CD14-positive monocyte (primary cell): ENCODE measurements around the gene VPS37B. TPM values are rescaled to one million over a fixed set of nuclear protein-coding genes. Genes with fewer than 3 reads are reported as not detected.
A peak's percentile ranks its signal among the peaks of the same experiment; 100 is the strongest.

Experiments used
- DNase-seq, 3 donors: peaks; one replicate each; pipeline ENCODE4 v3.0.0-alpha.2; 2011 to 2022
- H2AFZ ChIP-seq: 2 replicates; pipeline ENCODE4 v1.6.0; 2012; ENCODE audit warnings: mild to moderate bottlenecking, low read depth, low read length, inconsistent platforms; ENCODE audit not compliant: insufficient read depth, poor library complexity, severe bottlenecking
- H3K27ac ChIP-seq, 2 donors: 1 replicate in 1 of 2; 2 replicates in 1 of 2; pipeline ENCODE4 v1.5.1; 2012 to 2013; ENCODE audit warnings: low read length in 2 of 2, control low read depth in 1 of 2, inconsistent platforms in 1 of 2, low read depth in 1 of 2, mild to moderate bottlenecking in 1 of 2
- H3K27me3 ChIP-seq, 2 donors: one replicate each; pipeline versions ENCODE4 v1.6.0 to v1.6.1; 2011 to 2013; ENCODE audit warnings: low read length in 2 of 2; ENCODE audit not compliant: control insufficient read depth in 2 of 2, insufficient read depth in 2 of 2
- H3K36me3 ChIP-seq, 2 donors: replicated peaks in 1 of 2; 1 replicate in 1 of 2; 2 replicates in 1 of 2; pipeline versions ENCODE4 v1.5.1 to v1.6.1; 2012 to 2013; ENCODE audit warnings: low read length in 2 of 2, control low read depth in 1 of 2, inconsistent platforms in 1 of 2, mild to moderate bottlenecking in 1 of 2; ENCODE audit not compliant: insufficient read depth in 2 of 2, control insufficient read depth in 1 of 2
- H3K4me1 ChIP-seq, 2 donors: 1 replicate in 1 of 2; 2 replicates in 1 of 2; pipeline versions ENCODE4 v1.5.1 to v1.6.1; 2012 to 2013; ENCODE audit warnings: low read length in 2 of 2, control low read depth in 1 of 2, inconsistent platforms in 1 of 2, mild to moderate bottlenecking in 1 of 2, moderate library complexity in 1 of 2; ENCODE audit not compliant: insufficient read depth in 2 of 2, control insufficient read depth in 1 of 2
- H3K4me2 ChIP-seq: replicated peaks from 2 replicates; pipeline ENCODE3; 2012; ENCODE audit warnings: low read length, moderate library complexity, mild to moderate bottlenecking; ENCODE audit not compliant: poor library complexity, severe bottlenecking; ENCODE audit errors: extremely low read depth
- H3K4me3 ChIP-seq, 3 experiments: fragments of 200-600 bp in 1 of 3; sonication (generic) in 1 of 3; replicated peaks in 1 of 3; 1 replicate in 2 of 3; 2 replicates in 1 of 3; pipeline ENCODE4 v1.5.1; 2011 to 2013; ENCODE audit warnings: low read length in 3 of 3, mild to moderate bottlenecking in 3 of 3, control low read depth in 2 of 3, low read depth in 2 of 3, inconsistent platforms in 1 of 3, moderate library complexity in 1 of 3
- H3K79me2 ChIP-seq: 2 replicates; pipeline ENCODE4 v1.6.0; 2012; ENCODE audit warnings: mild to moderate bottlenecking, control low read depth, inconsistent platforms, low read length, moderate library complexity; ENCODE audit not compliant: insufficient read depth
- H3K9ac ChIP-seq: 2 replicates; pipeline ENCODE4 v1.6.0; 2017; ENCODE audit warnings: low read length, mild to moderate bottlenecking; ENCODE audit not compliant: insufficient read depth, poor library complexity, severe bottlenecking
- H3K9me3 ChIP-seq, 2 donors: replicated peaks in 1 of 2; 1 replicate in 1 of 2; 2 replicates in 1 of 2; pipeline versions ENCODE4 v1.5.1 to v1.6.1; 2012 to 2013; ENCODE audit warnings: low read length in 2 of 2, control low read depth in 1 of 2; ENCODE audit not compliant: control insufficient read depth in 1 of 2, insufficient read depth in 1 of 2
- H4K20me1 ChIP-seq: 2 replicates; pipeline ENCODE4 v1.6.0; 2012; ENCODE audit warnings: mild to moderate bottlenecking, low read length, control low read depth, moderate library complexity; ENCODE audit not compliant: insufficient read depth
- H3K27ac Mint-ChIP-seq, 7 donors: one replicate each; pipeline ENCODE4 v1.8.0; 2020; ENCODE audit warnings: mild to moderate bottlenecking in 7 of 7, mixed read lengths in 7 of 7, moderate library complexity in 6 of 7, inconsistent platforms in 2 of 7
- H3K27me3 Mint-ChIP-seq, 3 donors: one replicate each; pipeline ENCODE4 v1.8.0; 2021 to 2022; ENCODE audit warnings: low read depth in 3 of 3, mild to moderate bottlenecking in 3 of 3, mixed read lengths in 3 of 3, moderate library complexity in 3 of 3, inconsistent platforms in 1 of 3
- H3K36me3 Mint-ChIP-seq, 2 donors: one replicate each; pipeline ENCODE4 v1.8.0; 2020; ENCODE audit warnings: mixed read lengths in 2 of 2, inconsistent platforms in 1 of 2, mild to moderate bottlenecking in 1 of 2
- H3K4me1 Mint-ChIP-seq: one replicate; pipeline ENCODE4 v1.8.0; 2020; ENCODE audit warnings: mild to moderate bottlenecking, mixed read lengths
- H3K4me3 Mint-ChIP-seq, 2 donors: one replicate each; pipeline ENCODE4 v1.8.0; 2020; ENCODE audit warnings: mild to moderate bottlenecking in 2 of 2, mixed read lengths in 2 of 2, moderate library complexity in 1 of 2
- H3K9me3 Mint-ChIP-seq, 7 donors: one replicate each; pipeline ENCODE4 v1.8.0; 2020 to 2022; ENCODE audit warnings: mixed read lengths in 7 of 7, mild to moderate bottlenecking in 6 of 7, moderate library complexity in 6 of 7, inconsistent platforms in 2 of 7
- WGBS: methylation state at CpG from one replicate; pipeline ENCODE4 v1.1.5; 2013; ENCODE audit warnings: missing lambda C conversion rate; ENCODE audit not compliant: insufficient coverage; 5-methylcytosine and 5-hydroxymethylcytosine counted together
- intact Hi-C, 2 donors: fragments of 100-400 bp; cut with micrococcal nuclease; formaldehyde crosslinking; loops; one replicate each; pipeline versions ENCODE4 v1.15.0 to v1.15.1; 2023
- polyA plus RNA-seq, 3 donors: library from polyadenylated mRNA; depleted of rRNA in 1 of 3; unstranded in 2 of 3; stranded (reverse) in 1 of 3; fragments of 300-500 nt in 2 of 3; fragments of >200 nt in 1 of 3; fragmentation: Illumina TruSeq in 2 of 3; gene quantifications; 1 replicate in 2 of 3; 2 replicates in 1 of 3; pipeline ENCODE4 v1.2.3, GENCODE V29; 2012 to 2021
- TF ChIP-seq, protein P1 (sequence below): fragments of 200-600 bp; IDR thresholded peaks from one replicate; pipeline ENCODE4 v1.8.0; 2022; ENCODE audit warnings: antibody characterized with exemption, mild to moderate bottlenecking

The VPS37B gene
- polyA plus RNA-seq, 3 donors = 12.3 to 34.3 (median 16.4) TPM

DNA sequence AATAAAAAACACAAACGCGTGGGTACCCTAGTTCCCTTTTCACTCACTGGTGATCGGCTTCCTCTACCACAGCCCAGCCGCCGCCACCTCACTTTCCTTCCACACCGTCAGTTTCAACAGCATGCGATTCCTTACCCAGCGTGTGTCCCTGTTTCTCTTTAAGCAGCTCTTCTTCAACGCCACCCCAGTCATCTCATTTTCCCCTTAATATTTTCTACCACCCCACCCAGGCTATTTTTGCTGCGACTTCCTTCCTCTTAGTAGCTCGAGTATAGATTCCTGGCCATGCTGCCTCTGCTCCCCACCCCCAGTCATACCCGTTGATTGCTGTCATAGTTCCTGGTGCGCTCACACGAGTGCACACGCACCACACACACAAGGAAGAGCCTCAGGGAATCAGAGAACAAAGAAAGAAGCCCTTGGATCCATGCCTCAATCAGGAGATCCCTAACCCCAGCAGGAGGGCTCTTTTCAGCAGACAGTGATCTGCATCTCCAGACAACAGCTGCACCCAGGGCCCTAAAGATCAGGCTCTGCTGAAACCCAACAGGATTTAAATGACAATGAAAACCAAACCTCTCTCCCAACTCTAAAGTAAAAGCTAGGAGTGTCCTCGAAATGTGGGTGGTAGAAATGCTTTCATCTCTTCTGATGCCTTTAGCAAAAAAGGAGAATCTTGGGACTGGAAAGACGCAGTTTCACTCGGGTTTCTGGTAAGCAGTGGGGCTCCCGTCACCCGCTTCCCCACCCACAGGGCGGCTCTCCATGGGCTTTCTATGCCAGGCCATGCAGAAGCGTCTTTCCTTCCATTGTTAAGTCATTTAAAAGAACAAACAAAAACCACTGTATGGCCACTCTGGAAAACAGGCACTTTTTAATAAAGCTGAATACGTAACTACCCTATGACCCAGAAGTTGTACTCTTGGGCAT lies 23.8 kb downstream of the VPS37B start:
- peaks cover 0 to 7% (median 0%) of the 10 kb centered on the region in 3 donors for H3K27me3 Mint-ChIP-seq
- no peaks in the 10 kb centered on the region for H3K27me3 ChIP-seq
- H3K4me2 ChIP-seq = peak overlapping the region; percentile 80
- H3K36me3 Mint-ChIP-seq = peaks cover 64% of the 10 kb centered on the region in 2 donors
- peaks cover 29 to 38% of the 10 kb centered on the region in 2 donors for H3K36me3 ChIP-seq
- peak overlapping the region; percentile 69 for H3K9ac ChIP-seq
- H3K9me3 ChIP-seq = no peaks in the 10 kb centered on the region
- 3% methylated on average over 17 of the region's 23 CpGs for whole genome bisulfite sequencing
- H2AFZ ChIP-seq = no peak overlapping the region
- intact Hi-C loops = no loop called here
- H3K79me2 ChIP-seq = peaks cover 74% of the 10 kb centered on the region
- peaks cover 71% of the 10 kb centered on the region for H3K4me1 Mint-ChIP-seq
- H4K20me1 ChIP-seq = peaks cover 94% of the 10 kb centered on the region
- TF ChIP-seq, protein P1, sequence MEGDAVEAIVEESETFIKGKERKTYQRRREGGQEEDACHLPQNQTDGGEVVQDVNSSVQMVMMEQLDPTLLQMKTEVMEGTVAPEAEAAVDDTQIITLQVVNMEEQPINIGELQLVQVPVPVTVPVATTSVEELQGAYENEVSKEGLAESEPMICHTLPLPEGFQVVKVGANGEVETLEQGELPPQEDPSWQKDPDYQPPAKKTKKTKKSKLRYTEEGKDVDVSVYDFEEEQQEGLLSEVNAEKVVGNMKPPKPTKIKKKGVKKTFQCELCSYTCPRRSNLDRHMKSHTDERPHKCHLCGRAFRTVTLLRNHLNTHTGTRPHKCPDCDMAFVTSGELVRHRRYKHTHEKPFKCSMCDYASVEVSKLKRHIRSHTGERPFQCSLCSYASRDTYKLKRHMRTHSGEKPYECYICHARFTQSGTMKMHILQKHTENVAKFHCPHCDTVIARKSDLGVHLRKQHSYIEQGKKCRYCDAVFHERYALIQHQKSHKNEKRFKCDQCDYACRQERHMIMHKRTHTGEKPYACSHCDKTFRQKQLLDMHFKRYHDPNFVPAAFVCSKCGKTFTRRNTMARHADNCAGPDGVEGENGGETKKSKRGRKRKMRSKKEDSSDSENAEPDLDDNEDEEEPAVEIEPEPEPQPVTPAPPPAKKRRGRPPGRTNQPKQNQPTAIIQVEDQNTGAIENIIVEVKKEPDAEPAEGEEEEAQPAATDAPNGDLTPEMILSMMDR = no peak
- H3K4me1 ChIP-seq = peaks cover 56 to 71% of the 10 kb centered on the region in 2 donors
- peak overlapping the region; percentile 14 to 72 (median 22) for H3K4me3 ChIP-seq
- peaks cover 0 to 2% (median 0%) of the 10 kb centered on the region in 7 donors for H3K9me3 Mint-ChIP-seq
- peak overlapping the region; percentile 92 to 96 (median 95) for H3K27ac Mint-ChIP-seq
- peak; percentile 79 to 85 (median 82) for DNase-seq
- peak overlapping the region; percentile 71 to 91 for H3K4me3 Mint-ChIP-seq
- peak overlapping the region; percentile 90 to 91 for H3K27ac ChIP-seq

GRCh38 chr12:122870867-122871664 lies 24.9 kb downstream of the VPS37B start:
- H3K4me3 ChIP-seq = peak overlapping the region; percentile 14 to 72 (median 22)
- peaks cover 40 to 44% of the 10 kb centered on the region in 2 donors for H3K36me3 ChIP-seq
- no peaks in the 10 kb centered on the region for H3K27me3 ChIP-seq
- DNase-seq = peak in 1 of 3 donors; percentile 18
- H3K79me2 ChIP-seq = peaks cover 63% of the 10 kb centered on the region
- H3K27ac ChIP-seq = peak overlapping the region; percentile 90 to 91
- H4K20me1 ChIP-seq = peaks cover 93% of the 10 kb centered on the region
- no peak overlapping the region for H2AFZ ChIP-seq
- 22% methylated on average over 12 of the region's 15 CpGs for WGBS
- peak overlapping the region; percentile 69 for H3K9ac ChIP-seq
- H3K4me2 ChIP-seq = peak overlapping the region; percentile 80
- peaks cover 0 to 7% (median 0%) of the 10 kb centered on the region in 3 donors for H3K27me3 Mint-ChIP-seq
- H3K9me3 ChIP-seq = no peaks in the 10 kb centered on the region
- intact Hi-C loops = no loop called here
- peaks cover 60% of the 10 kb centered on the region for H3K4me1 Mint-ChIP-seq
- TF ChIP-seq, protein P1 = no peak
- H3K9me3 Mint-ChIP-seq = peaks cover 0 to 2% (median 0%) of the 10 kb centered on the region in 7 donors
- peaks cover 67% of the 10 kb centered on the region in 2 donors for H3K36me3 Mint-ChIP-seq
- H3K27ac Mint-ChIP-seq = peak overlapping the region; percentile 92 to 96 (median 95)
- H3K4me1 ChIP-seq = peaks cover 48 to 61% of the 10 kb centered on the region in 2 donors
- peak overlapping the region; percentile 71 to 91 for H3K4me3 Mint-ChIP-seq
